HepG2 (cell line): ENCODE data around the gene KCTD19. TPM values are rescaled to one million over a fixed set of nuclear protein-coding genes. Genes with fewer than 3 reads are reported as not detected.

Source experiments
- ATAC-seq: fragments of 200-7000 bp; cut with Tn5 transposase; 3 replicates; pipeline ENCODE4 v1.9.1; 2020; ENCODE audit warnings: mild to moderate bottlenecking, moderate library complexity
- BruUV-seq: library from RNA; stranded (reverse); fragments of 400-500 nt; replicated peaks from 2 replicates; lab custom pipeline; 2021; lab: Mats Ljungman, UMichigan
- CTCF ChIA-PET: fragments of 300-600 bp; formaldehyde crosslinking; extraction: SDS; loops from one replicate; lab custom pipeline; 2021; ENCODE audit warnings: low total read pairs, inconsistent platforms, low intra/inter-chr PET ratio; lab: Yijun Ruan, JAX
- POLR2A ChIA-PET: fragments of 350-600 bp; sonication (Branson Sonifier 250); formaldehyde crosslinking; loops from one replicate; lab custom pipeline; 2020; ENCODE audit warnings: antibody characterized with exemption, inconsistent platforms; lab: Yijun Ruan, JAX
- DNase-seq: peaks from one replicate; pipeline ENCODE4 v3.0.0-alpha.2; 2015; ENCODE audit warnings: low spot score
- FAIRE-seq: peaks from 3 replicates; lab custom pipeline; 2011; peaks lifted over from hg19 to GRCh38; lab: Jason Lieb, UNC
- H2AFZ ChIP-seq: one replicate; pipeline ENCODE4 v1.6.1; 2011; ENCODE audit warnings: low read length, inconsistent platforms
- H3K27ac ChIP-seq: fragments of 300-600 bp; 3 replicates; pipeline ENCODE4 v1.8.0; 2011; ENCODE audit warnings: mixed run types, mild to moderate bottlenecking, mixed read lengths, low read length, inconsistent platforms; ENCODE audit not compliant: insufficient read depth; ENCODE audit errors: extremely low read length
- H3K27me3 ChIP-seq, 2 experiments: fragments of 200-600 bp in 1 of 2; 2 replicates in 1 of 2; 3 replicates in 1 of 2; pipeline versions ENCODE4 v1.6.0 to v1.8.0; 2011; ENCODE audit warnings: low read length in 2 of 2, mild to moderate bottlenecking in 2 of 2, moderate library complexity in 2 of 2, inconsistent platforms in 1 of 2; ENCODE audit not compliant: insufficient read depth in 2 of 2, control insufficient read depth in 1 of 2
- H3K36me3 ChIP-seq, 2 experiments: fragments of 200-600 bp in 1 of 2; replicated peaks in 1 of 2; 2 replicates in 1 of 2; 3 replicates in 1 of 2; pipeline versions ENCODE4 v1.5.1 to v1.8.0; 2011; ENCODE audit warnings: low read length in 2 of 2, inconsistent platforms in 1 of 2; ENCODE audit not compliant: insufficient read depth in 2 of 2, control insufficient read depth in 1 of 2
- H3K4me1 ChIP-seq: 2 replicates; pipeline ENCODE4 v1.5.1; 2012; ENCODE audit warnings: low read length, inconsistent platforms; ENCODE audit not compliant: insufficient read depth
- H3K4me2 ChIP-seq: 2 replicates; pipeline ENCODE4 v1.6.0; 2011; ENCODE audit warnings: low read depth, low read length, inconsistent platforms
- H3K4me3 ChIP-seq, 3 experiments: fragments of 200-600 bp in 1 of 3; sonication (generic), shearing (Covaris generic) in 1 of 3; replicated peaks in 1 of 3; 2 replicates each; pipeline ENCODE4 v1.5.1; 2011 to 2016; ENCODE audit warnings: low read length in 3 of 3, inconsistent platforms in 2 of 3, low read depth in 2 of 3, mild to moderate bottlenecking in 2 of 3, control low read depth in 1 of 3, mixed read lengths in 1 of 3; ENCODE audit not compliant: insufficient read depth in 1 of 3
- H3K79me2 ChIP-seq: one replicate; pipeline ENCODE4 v1.6.1; 2011; ENCODE audit warnings: low read length, inconsistent platforms; ENCODE audit not compliant: insufficient read depth
- H3K9ac ChIP-seq: 2 replicates; pipeline ENCODE4 v1.6.0; 2011; ENCODE audit warnings: mild to moderate bottlenecking, low read depth, low read length, inconsistent platforms; ENCODE audit not compliant: insufficient read depth
- H3K9me3 ChIP-seq: 2 replicates; pipeline ENCODE4 v1.5.1; 2012; ENCODE audit warnings: mild to moderate bottlenecking, low read length
- H4K20me1 ChIP-seq: 2 replicates; pipeline ENCODE4 v1.6.0; 2011; ENCODE audit warnings: inconsistent platforms, mild to moderate bottlenecking, low read length, moderate library complexity; ENCODE audit not compliant: insufficient read depth
- ATF7-NPFF ChIP-seq: sonication (generic); formaldehyde crosslinking; IDR thresholded peaks from 2 replicates; pipeline ENCODE4 v1.8.1; 2023; ENCODE audit warnings: mild to moderate bottlenecking, low read depth, missing genetic modification reagents, moderate library complexity
- BHLHE40 ChIP-seq: IDR thresholded peaks from 2 replicates; pipeline ENCODE4 v1.6.1; 2011; ENCODE audit warnings: low read length, improper control_type of control experiment
- FOXP1 ChIP-seq, 2 experiments: fragments of 450-650 bp in 1 of 2; IDR thresholded peaks; 2 replicates each; pipeline ENCODE4 v1.6.1; 2017 to 2018; ENCODE audit warnings: antibody characterized with exemption in 1 of 2
- GATA4 ChIP-seq: sonication (generic); IDR thresholded peaks from 2 replicates; pipeline ENCODE4 v1.6.1; 2016; ENCODE audit warnings: antibody characterized with exemption, low read depth, borderline replicate concordance
- GTF2F1 ChIP-seq: fragments of 150-350 bp; IDR thresholded peaks from 2 replicates; pipeline ENCODE4 v1.6.1; 2014; ENCODE audit warnings: low read length
- KMT2B ChIP-seq: IDR thresholded peaks from 2 replicates; pipeline ENCODE4 v1.6.1; 2016; ENCODE audit warnings: missing genetic modification reagents, missing compliant biosample characterization
- NAIF1 ChIP-seq: sonication (generic); formaldehyde crosslinking; IDR thresholded peaks from 2 replicates; pipeline ENCODE4 v1.5.0; 2020; ENCODE audit warnings: mild to moderate bottlenecking, missing genetic modification reagents, borderline replicate concordance
- RFXANK ChIP-seq: IDR thresholded peaks from 2 replicates; pipeline ENCODE4 v1.6.1; 2016
- SMYD3 ChIP-seq: sonication (generic); formaldehyde crosslinking; IDR thresholded peaks from 2 replicates; pipeline ENCODE4 v1.8.1; 2023; ENCODE audit warnings: mild to moderate bottlenecking, missing genetic modification reagents
- TCF7L2 ChIP-seq: IDR thresholded peaks from 2 replicates; pipeline ENCODE4 v1.6.1; 2011; ENCODE audit warnings: mild to moderate bottlenecking, low read depth, low read length, moderate library complexity
- USF2 ChIP-seq, 2 experiments: sonication (generic) in 1 of 2; formaldehyde crosslinking in 1 of 2; IDR thresholded peaks; 2 replicates each; pipeline versions ENCODE4 v1.5.1 to v1.6.1; 2011 to 2020; ENCODE audit warnings: borderline replicate concordance in 1 of 2, low read depth in 1 of 2, low read length in 1 of 2, mild to moderate bottlenecking in 1 of 2, missing genetic modification reagents in 1 of 2, moderate library complexity in 1 of 2
- ZFP36L1 ChIP-seq: sonication (generic); formaldehyde crosslinking; IDR thresholded peaks from 2 replicates; pipeline ENCODE4 v1.8.0; 2022; ENCODE audit warnings: mild to moderate bottlenecking, missing genetic modification reagents, moderate library complexity
- ZFX ChIP-seq: sonication (generic); formaldehyde crosslinking; IDR thresholded peaks from 2 replicates; pipeline ENCODE4 v1.4.0; 2020; ENCODE audit warnings: mild to moderate bottlenecking, low read depth, missing genetic modification reagents, moderate library complexity
- ZGPAT ChIP-seq: IDR thresholded peaks from 2 replicates; pipeline ENCODE4 v1.6.1; 2016; ENCODE audit warnings: mild to moderate bottlenecking
- ZMAT5 ChIP-seq: sonication (generic); formaldehyde crosslinking; IDR thresholded peaks from 2 replicates; pipeline ENCODE4 v1.5.0; 2020; ENCODE audit warnings: mild to moderate bottlenecking, low read depth, missing genetic modification reagents, borderline replicate concordance
- ZNF3 ChIP-seq: IDR thresholded peaks from 2 replicates; pipeline ENCODE4 v1.7.0; 2017; ENCODE audit warnings: inconsistent platforms
- ZNF510 ChIP-seq: sonication (generic); formaldehyde crosslinking; IDR thresholded peaks from 2 replicates; pipeline ENCODE4 v1.4.0; 2020; ENCODE audit warnings: low read depth, mild to moderate bottlenecking, missing genetic modification reagents
- ZNF530 ChIP-seq: sonication (generic); formaldehyde crosslinking; IDR thresholded peaks from 2 replicates; pipeline ENCODE4 v1.5.0; 2020; ENCODE audit warnings: low read depth, mild to moderate bottlenecking, missing genetic modification reagents
- ZNF547 ChIP-seq: sonication (generic); formaldehyde crosslinking; IDR thresholded peaks from 2 replicates; pipeline ENCODE4 v1.5.1; 2020; ENCODE audit warnings: mild to moderate bottlenecking, missing genetic modification reagents
- ZNF652 ChIP-seq: IDR thresholded peaks from 2 replicates; pipeline ENCODE4 v1.6.1; 2016; ENCODE audit warnings: low read depth, borderline replicate concordance
- ZNF841 ChIP-seq: sonication (generic); formaldehyde crosslinking; IDR thresholded peaks from 2 replicates; pipeline ENCODE4 v1.8.1; 2023; ENCODE audit warnings: missing genetic modification reagents, borderline replicate concordance
- WGBS: methylation state at CpG from one replicate; pipeline ENCODE4 v1.1.6; 2017; ENCODE audit warnings: low lambda C conversion rate; 5-methylcytosine and 5-hydroxymethylcytosine counted together
- in situ Hi-C: cut with HindIII; loops from 2 replicates; pipeline ENCODE4 v1.10.0; 2017; ENCODE audit warnings: low pct_unique_long_range_greater_than_20kb; ENCODE audit not compliant: extremely low pct_ligation_motif_present
- intact Hi-C: fragments of 100-400 bp; cut with micrococcal nuclease; formaldehyde crosslinking; loops from one replicate; pipeline ENCODE4 v1.10.0; 2022; ENCODE audit not compliant: unreplicated experiment
- polyA plus RNA-seq, 8 experiments: library from polyadenylated mRNA; depleted of rRNA in 3 of 8; stranded (reverse) in 7 of 8; unstranded in 1 of 8; fragments of >200 nt; fragmentation: Illumina TruSeq in 4 of 8; extraction: Trizol in 4 of 8; gene quantifications; 2 replicates each; pipeline versions ENCODE4 v1.2.1 to v1.2.3, GENCODE V29; 2011 to 2016; ENCODE audit warnings: low read depth in 4 of 8, missing spikeins in 1 of 8, mixed read lengths in 1 of 8; ENCODE audit not compliant: insufficient read depth in 1 of 8
- total RNA-seq, 5 experiments: library from RNA; depleted of rRNA; stranded (reverse); fragments of >200 nt; fragmentation: Illumina TruSeq; extraction: Trizol; gene quantifications; 2 replicates each; pipeline ENCODE4 v1.2.3, GENCODE V29; 2016; ENCODE audit warnings: low read depth in 1 of 5

KCTD19 gene
- total and polyA plus RNA-seq, 2 of the 13 experiments (the other 11 are each of a cell fraction or from before 2014, with no cell fraction given): not detected

GRCh38 chr16:67277999-67278772, 48.4 kb downstream of the KCTD19 start:
- Histone ChIP-seq H3K36me3 (peaks cover 3 to 14% of the 10 kb centered on the region in 2 experiments; a peak in 3 of 5 replicates), H3K9me3 (no peaks in the 10 kb centered on the region), H3K4me2 (peak overlapping the region; percentile 99), H4K20me1 (no peaks in the 10 kb centered on the region), H3K4me3 (peak overlapping the region; percentile 57 to 89 (median 67)), H3K9ac (peak overlapping the region; percentile 76), H3K4me1 (peaks cover 28% of the 10 kb centered on the region), H3K79me2 (peaks cover 4% of the 10 kb centered on the region), H3K27me3 (no peaks in the 10 kb centered on the region), H2AFZ (no peak overlapping the region), H3K27ac (peak overlapping the region; percentile 41)
- FAIRE-seq (no peak), DNase-seq (peak; percentile 43), ATAC-seq (no peak)
- intact Hi-C loops (loop anchor here (5.0 kb wide), 1 partner anchor 189 kb away; no protein-coding TSS in a partner anchor), in situ Hi-C loops (no loop called here)
- no TSS peak for BruUV-seq
- ChIA-PET POLR2A (interaction anchor here (0.9 to 2.6 kb wide), 4 partner anchors 8 to 167 kb away, joined by 3 to 16 read pairs (median 4); partner anchors contain the start of gene FHOD1), CTCF (interaction anchor here (1.8 kb wide), 1 partner anchor 138 kb away, joined by 7 read pairs; the partner anchor contains the start of gene ZDHHC1)
- WGBS: 78% methylated on average over 4 of the region's 13 CpGs
- TF ChIP-seq FOXP1 (IDR thresholded peaks at IDR 0.05) (no peak), FOXP1 (CRISPR knock-in tag; IDR thresholded peaks at IDR 0.05) (no peak), BHLHE40 (no peak), ZNF547 (no peak; the same call in 1 of the 2 replicates), ZNF841 (no peak), TCF7L2 (no peak), ATF7-NPFF (CRISPR knock-in tag) (no peak), ZFP36L1 (no peak), GATA4 (no peak), ZGPAT (0 out of 2 replicates have a peak, but pooled peaks have one; percentile 20), ZMAT5 (CRISPR knock-in tag) (no peak), GTF2F1 (no peak), KMT2B (CRISPR knock-in tag) (no peak), ZNF510 (CRISPR knock-in tag) (no peak), ZFX (CRISPR knock-in tag) (no peak), ZNF530 (CRISPR knock-in tag) (no peak), RFXANK (CRISPR knock-in tag) (no peak), ZNF652 (CRISPR knock-in tag) (no peak), SMYD3 (CRISPR knock-in tag) (no peak), USF2 (IDR thresholded peaks at IDR 0.05; ENCODE audit: low read depth, low read length) (no peak), USF2 (CRISPR knock-in tag; IDR thresholded peaks at IDR 0.05; ENCODE audit: borderline replicate concordance) (peak; percentile 55; the same call in 1 of the 2 replicates), NAIF1 (CRISPR knock-in tag) (no peak), ZNF3 (CRISPR knock-in tag) (no peak)
